GM20431 (cell line): ENCODE data around the gene C1orf74.

Source experiments
- in situ Hi-C: fragments of 300-500 bp; cut with MseI, MboI; formaldehyde crosslinking; loops from one replicate; pipeline ENCODE4 v1.15.0; 2020; ENCODE audit warnings: low sequenced_read_pairs; ENCODE audit not compliant: unreplicated experiment

C1orf74 gene

GRCh38 chr1:209784265-209785169, at the start of gene C1orf74:
TSS of gene C1orf74 (minus strand) at chr1:209784559. CDS start at chr1:209783634, 925 bp downstream.
- in situ Hi-C loops, result no loop called here

- in situ Hi-C loops, result no loop called here
Measured at GRCh38 chr1:209831615-209832014, 47.3 kb upstream of the C1orf74 start.

GRCh38 chr1:209830722-209831121, 46.4 kb upstream of the C1orf74 start:
- in situ Hi-C loops, result no loop called here

GRCh38 chr1:209829716-209830115, 45.4 kb upstream of the C1orf74 start:
- in situ Hi-C loops, result no loop called here

- in situ Hi-C loops, result no loop called here
Measured at GRCh38 chr1:209827384-209828262, 43.3 kb upstream of the C1orf74 start, which contains the start of gene UTP25. TSS of gene UTP25 (plus strand) at chr1:209827972. CDS start at chr1:209828064, 92 bp downstream.

GRCh38 chr1:209825591-209826434, 41.5 kb upstream of the C1orf74 start:
- in situ Hi-C loops, result no loop called here

- in situ Hi-C loops, result no loop called here
Measured at GRCh38 chr1:209823143-209824041, 39.0 kb upstream of the C1orf74 start.

GRCh38 chr1:209822706-209823105, 38.3 kb upstream of the C1orf74 start:
- in situ Hi-C loops, result no loop called here

- in situ Hi-C loops, result no loop called here
Measured at GRCh38 chr1:209820986-209821385, 36.6 kb upstream of the C1orf74 start.

GRCh38 chr1:209819058-209819457, 34.7 kb upstream of the C1orf74 start:
- in situ Hi-C loops, result no loop called here

GRCh38 chr1:209817691-209818090, 33.3 kb upstream of the C1orf74 start:
- in situ Hi-C loops, result no loop called here

- in situ Hi-C loops, result no loop called here
Measured at GRCh38 chr1:209816923-209817322, 32.6 kb upstream of the C1orf74 start.

GRCh38 chr1:209815931-209816341, 31.6 kb upstream of the C1orf74 start:
- in situ Hi-C loops, result no loop called here

- in situ Hi-C loops, result no loop called here
Measured at GRCh38 chr1:209815490-209815889, 31.1 kb upstream of the C1orf74 start.

GRCh38 chr1:209813902-209814301, 29.5 kb upstream of the C1orf74 start:
- in situ Hi-C loops, result no loop called here

GRCh38 chr1:209810783-209811182, 26.4 kb upstream of the C1orf74 start:
- in situ Hi-C loops, result no loop called here

GRCh38 chr1:209809611-209810010, 25.3 kb upstream of the C1orf74 start:
- in situ Hi-C loops, result no loop called here

- in situ Hi-C loops, result no loop called here
Measured at GRCh38 chr1:209808059-209808581, 23.8 kb upstream of the C1orf74 start.

- in situ Hi-C loops, result no loop called here
Measured at GRCh38 chr1:209807509-209807908, 23.1 kb upstream of the C1orf74 start.
